GM12878 (cell line): ENCODE measurements around the gene SOWAHD. TPM values are rescaled to one million over a fixed set of nuclear protein-coding genes. Genes with fewer than 3 reads are reported as not detected.

Source experiments
- ATAC-seq: fragments of 200-7000 bp; cut with Tn5 transposase; 3 replicates; pipeline ENCODE4 v1.9.1; 2020; ENCODE audit warnings: mild to moderate bottlenecking, moderate library complexity
- BruUV-seq: library from RNA; stranded (reverse); fragments of 400-500 nt; replicated peaks from 2 replicates; lab custom pipeline; 2021; lab: Mats Ljungman, UMichigan
- CTCF ChIA-PET: fragments of 300-600 bp; sonication (Branson Sonifier 250); formaldehyde crosslinking; extraction: SDS; loops from one replicate; lab custom pipeline; 2021; ENCODE audit warnings: inconsistent platforms; lab: Yijun Ruan, JAX
- POLR2A ChIA-PET: fragments of 350-600 bp; formaldehyde crosslinking; extraction: SDS; loops from one replicate; lab custom pipeline; 2021; ENCODE audit warnings: inconsistent platforms; lab: Charles Lee
- RAD21 ChIA-PET: fragments of 300-600 bp; sonication (Branson Sonifier 250); formaldehyde crosslinking; loops from one replicate; lab custom pipeline; 2023; ENCODE audit warnings: antibody characterized with exemption; ENCODE audit not compliant: unreplicated experiment; lab: Charles Lee
- SMC1A ChIA-PET: fragments of 300-600 bp; sonication (Branson Sonifier 250); formaldehyde crosslinking; loops from one replicate; lab custom pipeline; 2023; ENCODE audit not compliant: unreplicated experiment, uncharacterized antibody; lab: Charles Lee
- DNase-seq: peaks from one replicate; pipeline ENCODE4 v3.0.0-alpha.2; 2011; ENCODE audit warnings: low read depth, low spot score
- FAIRE-seq: peaks from 3 replicates; lab custom pipeline; 2011; peaks lifted over from hg19 to GRCh38; lab: Jason Lieb, UNC
- H2AFZ ChIP-seq: 2 replicates; pipeline ENCODE4 v1.6.0; 2011; ENCODE audit warnings: low read depth, low read length, control low read depth; ENCODE audit not compliant: control insufficient read depth
- H3K27ac ChIP-seq: 2 replicates; pipeline ENCODE4 v1.5.1; 2011; ENCODE audit warnings: control low read depth; ENCODE audit not compliant: control insufficient read depth, insufficient read depth
- H3K27me3 ChIP-seq, 2 experiments: replicated peaks in 1 of 2; 2 replicates each; pipeline versions ENCODE4 v1.6.0 to v1.6.1; 2011; ENCODE audit warnings: low read length in 1 of 2; ENCODE audit not compliant: control insufficient read depth in 2 of 2, insufficient read depth in 2 of 2
- H3K36me3 ChIP-seq, 2 experiments: 2 replicates each; pipeline ENCODE4 v1.5.1; 2011; ENCODE audit warnings: low read length in 1 of 2; ENCODE audit not compliant: control insufficient read depth in 2 of 2, insufficient read depth in 2 of 2
- H3K4me1 ChIP-seq: 2 replicates; pipeline ENCODE4 v1.6.1; 2011; ENCODE audit warnings: mild to moderate bottlenecking, low read length, moderate library complexity, mixed read lengths; ENCODE audit not compliant: control insufficient read depth, insufficient read depth
- H3K4me2 ChIP-seq: 2 replicates; pipeline ENCODE4 v1.6.0; 2011; ENCODE audit warnings: control low read depth; ENCODE audit not compliant: control insufficient read depth, insufficient read depth
- H3K4me3 ChIP-seq: fragments of 200-600 bp; sonication (generic); 2 replicates; pipeline ENCODE4 v1.5.1; 2016
- H3K79me2 ChIP-seq: 2 replicates; pipeline ENCODE4 v1.6.0; 2011; ENCODE audit warnings: low read length; ENCODE audit not compliant: control insufficient read depth, insufficient read depth
- H3K9ac ChIP-seq: 2 replicates; pipeline ENCODE4 v1.8.0; 2011; ENCODE audit warnings: low read length, control low read depth, mixed read lengths; ENCODE audit not compliant: control insufficient read depth, insufficient read depth
- H3K9me3 ChIP-seq: replicated peaks from 3 replicates; pipeline ENCODE4 v1.5.1; 2011; ENCODE audit warnings: mild to moderate bottlenecking, low read length; ENCODE audit not compliant: control insufficient read depth, insufficient read depth
- H4K20me1 ChIP-seq: 2 replicates; pipeline ENCODE4 v1.6.0; 2011; ENCODE audit not compliant: control insufficient read depth, insufficient read depth
- BRCA1 ChIP-seq: IDR thresholded peaks from 2 replicates; pipeline ENCODE4 v1.6.1; 2011; ENCODE audit warnings: low read depth, low read length, improper control_type of control experiment
- CHD2 ChIP-seq: IDR thresholded peaks from 2 replicates; pipeline ENCODE4 v1.6.1; 2011; ENCODE audit warnings: low read depth, low read length, improper control_type of control experiment, borderline replicate concordance
- CREB1 ChIP-seq: IDR thresholded peaks from 2 replicates; pipeline ENCODE4 v1.6.1; 2012; ENCODE audit warnings: low read depth, mild to moderate bottlenecking, inconsistent platforms
- CREM ChIP-seq: IDR thresholded peaks from 2 replicates; pipeline ENCODE4 v1.6.1; 2014; ENCODE audit warnings: antibody characterized with exemption, low read depth
- GATAD2B ChIP-seq: fragments of 450-650 bp; conservative IDR thresholded peaks from 2 replicates; pipeline ENCODE4 v1.6.1; 2017; ENCODE audit warnings: low read depth, mild to moderate bottlenecking, moderate library complexity
- HCFC1 ChIP-seq: fragments of 150-350 bp; IDR thresholded peaks from 2 replicates; pipeline ENCODE4 v1.6.1; 2014; ENCODE audit warnings: low read length
- JUNB ChIP-seq: IDR thresholded peaks from 2 replicates; pipeline ENCODE4 v1.6.1; 2016; ENCODE audit warnings: antibody characterized with exemption, mild to moderate bottlenecking
- KAT2A ChIP-seq: conservative IDR thresholded peaks from 2 replicates; pipeline ENCODE4 v1.6.1; 2011; ENCODE audit warnings: low read depth, low read length; ENCODE audit not compliant: control insufficient read depth
- MXI1 ChIP-seq: fragments of 150-350 bp; IDR thresholded peaks from 2 replicates; pipeline ENCODE4 v1.6.1; 2011; ENCODE audit warnings: low read depth, mild to moderate bottlenecking, inconsistent platforms, low read length, improper control_type of control experiment
- POLR2AphosphoS2 ChIP-seq: IDR thresholded peaks from 2 replicates; pipeline ENCODE4 v1.6.1; 2011; ENCODE audit warnings: low read depth, mild to moderate bottlenecking, low read length, improper control_type of control experiment, moderate library complexity
- RBBP5 ChIP-seq: fragments of 200-600 bp; sonication (generic); conservative IDR thresholded peaks from 2 replicates; pipeline ENCODE4 v1.6.1; 2016
- RFX5 ChIP-seq: IDR thresholded peaks from 2 replicates; pipeline ENCODE4 v1.6.1; 2011; ENCODE audit warnings: low read depth, low read length, improper control_type of control experiment
- RUNX3 ChIP-seq: IDR thresholded peaks from 2 replicates; pipeline ENCODE4 v1.6.1; 2012; ENCODE audit warnings: low read length, inconsistent platforms
- SPI1 ChIP-seq: IDR thresholded peaks from 2 replicates; pipeline ENCODE4 v1.6.1; 2011; ENCODE audit warnings: low read depth, mild to moderate bottlenecking, low read length, moderate library complexity, borderline replicate concordance; ENCODE audit not compliant: insufficient read depth
- ZNF274 ChIP-seq: IDR thresholded peaks from one replicate; pipeline ENCODE4 v1.8.0; 2011; ENCODE audit not compliant: insufficient read length, insufficient read depth
- WGBS: methylation state at CpG from one replicate; pipeline ENCODE4 v1.1.6; 2016; ENCODE audit warnings: low lambda C conversion rate; ENCODE audit not compliant: insufficient replicate concordance, insufficient coverage; ENCODE audit errors: missing lambda C conversion rate; 5-methylcytosine and 5-hydroxymethylcytosine counted together
- in situ Hi-C: fragments of 300-500 bp; cut with MboI; formaldehyde crosslinking; loops from 9 replicates; pipeline ENCODE4 v1.14.3; 2018; ENCODE audit warnings: mixed read lengths
- intact Hi-C: fragments of 100-400 bp; cut with micrococcal nuclease; formaldehyde crosslinking; loops from one replicate; pipeline ENCODE4 v1.14.2; 2022; ENCODE audit not compliant: unreplicated experiment
- polyA plus RNA-seq, 11 experiments: library from polyadenylated mRNA; depleted of rRNA in 4 of 11; unstranded in 6 of 11; stranded (reverse) in 5 of 11; fragments of >200 nt; fragmentation: Nextera tagmentation in 4 of 11; fragmentation: Illumina TruSeq in 1 of 11; extraction: Ambion mirVana in 4 of 11; extraction: Trizol in 1 of 11; gene quantifications; 1 replicate in 1 of 11; 2 replicates in 10 of 11; pipeline versions ENCODE4 v1.2.1 to v1.2.3, GENCODE V29; 2011 to 2016; ENCODE audit warnings: inconsistent platforms in 2 of 11, missing spikeins in 2 of 11, low read depth in 1 of 11
- total RNA-seq, 4 experiments: library from RNA; depleted of rRNA in 3 of 4; stranded (reverse); fragments of >200 nt in 3 of 4; fragmentation: Illumina TruSeq in 1 of 4; extraction: Trizol in 1 of 4; gene quantifications; 2 replicates each; pipeline versions ENCODE4 v1.2.1 to v1.2.3, GENCODE V29; 2013 to 2021
- TF ChIP-seq, protein P1 (sequence below): fragments of 450-650 bp; IDR thresholded peaks from 2 replicates; pipeline ENCODE4 v1.6.1; 2018; ENCODE audit warnings: borderline replicate concordance, mild to moderate bottlenecking; ENCODE audit not compliant: partially characterized antibody
- TF ChIP-seq, protein P2 (sequence below): fragments of 450-650 bp; IDR thresholded peaks from 2 replicates; pipeline ENCODE4 v1.6.1; 2017; ENCODE audit warnings: mild to moderate bottlenecking, low read depth, inconsistent platforms; ENCODE audit not compliant: poor library complexity, severe bottlenecking

SOWAHD gene
- total and polyA plus RNA-seq, 10 of the 15 experiments (the other 5 are each of a cell fraction or from before 2014, with no cell fraction given), result 0.27 to 7.4 (median 2.6) TPM

DNA sequence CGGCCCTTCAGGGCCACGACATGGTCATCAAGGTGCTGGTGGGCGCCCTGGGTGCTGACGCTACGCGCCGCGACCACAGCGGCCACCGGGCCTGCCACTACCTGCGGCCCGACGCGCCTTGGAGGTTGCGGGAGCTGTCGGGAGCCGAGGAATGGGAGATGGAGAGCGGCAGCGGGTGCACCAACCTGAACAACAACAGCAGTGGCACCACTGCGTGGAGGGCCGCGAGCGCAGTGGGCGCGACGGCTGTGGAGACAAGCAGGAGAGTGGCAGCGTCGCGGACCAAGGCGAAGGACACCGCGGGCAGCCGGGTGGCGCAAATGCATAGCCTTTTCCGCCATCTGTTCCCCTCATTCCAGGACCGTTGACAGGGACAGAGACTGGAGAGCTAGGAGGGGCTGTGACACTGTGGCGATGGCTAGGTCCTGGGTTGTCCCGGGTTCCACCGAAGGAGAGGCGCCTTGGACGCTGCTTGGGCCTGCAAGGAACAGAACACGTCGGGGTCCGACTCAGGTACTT lies 919 bp downstream of the SOWAHD start (continued):
- no peak for TF ChIP-seq BRCA1

DNA sequence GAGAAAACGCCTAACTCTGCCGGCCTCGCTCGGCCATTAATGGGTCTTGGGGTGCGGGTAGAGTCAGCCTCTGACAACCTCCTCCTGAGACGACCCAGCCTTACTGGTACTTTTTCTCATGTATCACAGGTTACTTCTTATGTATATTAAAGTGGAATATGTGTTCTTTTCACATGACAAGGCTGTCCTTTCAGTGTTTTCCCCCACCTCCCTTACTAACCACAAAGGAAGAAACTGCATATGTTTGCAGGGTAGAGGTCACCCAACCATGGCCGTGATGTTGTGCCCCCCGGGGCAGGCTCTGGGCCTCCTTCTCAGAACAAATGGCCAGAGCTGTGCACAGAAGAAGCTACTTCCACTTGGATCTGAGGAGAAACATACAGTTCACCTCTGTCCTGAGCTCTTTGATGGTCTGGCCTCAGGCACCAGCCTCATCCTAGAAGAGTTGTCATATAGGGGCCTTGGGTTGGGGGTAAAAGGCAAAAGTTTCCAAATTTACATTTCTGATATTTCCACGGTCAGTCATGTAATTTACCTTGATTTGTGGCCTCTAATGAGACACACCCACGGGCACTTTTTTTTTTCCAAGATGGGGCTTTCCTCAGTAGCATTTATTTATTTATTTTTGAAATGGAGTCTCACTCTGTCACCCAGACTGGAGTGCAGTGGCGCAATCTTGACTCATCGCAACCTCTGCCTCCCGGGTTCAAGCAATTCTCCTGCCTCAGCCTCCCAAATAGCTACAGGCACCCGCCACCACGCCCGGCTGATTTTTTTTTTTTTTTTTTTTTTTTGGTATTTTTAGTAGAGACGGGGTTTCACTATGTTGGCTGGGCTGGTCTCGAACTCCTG lies 1.9 kb downstream of the SOWAHD start:
- no TSS peak for BruUV-seq
- Histone ChIP-seq H3K9ac (peak overlapping the region; percentile 37), H3K4me3 (peak overlapping the region; percentile 64; the same call in 1 of the 2 replicates), H3K79me2 (no peaks in the 10 kb centered on the region; the same call in none of the 2 replicates), H3K9me3 (no peaks in the 10 kb centered on the region; the same call in 2 of the 3 replicates), H3K36me3 (no peaks in the 10 kb centered on the region), H3K27me3 (no peaks in the 10 kb centered on the region), H4K20me1 (no peaks in the 10 kb centered on the region), H3K27ac (peak overlapping the region; percentile 46; the same call in 1 of the 2 replicates), H3K4me2 (peak overlapping the region; percentile 88), H2AFZ (peak overlapping the region; percentile 41; the same call in 1 of the 2 replicates), H3K4me1 (peaks cover 34% of the 10 kb centered on the region)
- CTCF ChIA-PET, result interaction anchor here (0.6 to 3.0 kb wide), 13 partner anchors 12 to 244 kb away, joined by 3 to 21 read pairs (median 5); partner anchors contain the start of gene RPL39
- intact Hi-C loops (no loop called here), in situ Hi-C loops (no loop called here)
- DNase-seq, result no peak
- ATAC-seq, result peak; percentile 14
- RAD21 ChIA-PET, result interaction anchor here (0.5 to 12.8 kb wide), 12 partner anchors 15 to 254 kb away, joined by 3 to 128 read pairs (median 6); partner anchors contain the start of gene RPL39
- SMC1A ChIA-PET, result interaction anchor here (0.7 to 4.1 kb wide), 12 partner anchors 15 to 298 kb away, joined by 3 to 35 read pairs (median 3); partner anchors contain the start of gene RPL39
- WGBS, result 11% methylated on average over 13 of the region's 18 CpGs
- POLR2A ChIA-PET, result interaction anchor here (0.7 to 7.7 kb wide), 10 partner anchors 10 to 1009 kb away, joined by 3 to 42 read pairs (median 6); partner anchors contain the start of genes RPL39 and SEPTIN6
- peak; percentile 61 for FAIRE-seq
- TF ChIP-seq CREM (no peak), CREB1 (no peak), CHD2 (no peak), MXI1 (no peak), POLR2AphosphoS2 (no peak), RUNX3 (peak; percentile 90), SPI1 (no peak), ZNF274 (no peak), RFX5 (no peak), HCFC1 (no peak), KAT2A (no peak), RBBP5 (no peak), JUNB (no peak), GATAD2B (no peak)
- TF ChIP-seq, protein P1, sequence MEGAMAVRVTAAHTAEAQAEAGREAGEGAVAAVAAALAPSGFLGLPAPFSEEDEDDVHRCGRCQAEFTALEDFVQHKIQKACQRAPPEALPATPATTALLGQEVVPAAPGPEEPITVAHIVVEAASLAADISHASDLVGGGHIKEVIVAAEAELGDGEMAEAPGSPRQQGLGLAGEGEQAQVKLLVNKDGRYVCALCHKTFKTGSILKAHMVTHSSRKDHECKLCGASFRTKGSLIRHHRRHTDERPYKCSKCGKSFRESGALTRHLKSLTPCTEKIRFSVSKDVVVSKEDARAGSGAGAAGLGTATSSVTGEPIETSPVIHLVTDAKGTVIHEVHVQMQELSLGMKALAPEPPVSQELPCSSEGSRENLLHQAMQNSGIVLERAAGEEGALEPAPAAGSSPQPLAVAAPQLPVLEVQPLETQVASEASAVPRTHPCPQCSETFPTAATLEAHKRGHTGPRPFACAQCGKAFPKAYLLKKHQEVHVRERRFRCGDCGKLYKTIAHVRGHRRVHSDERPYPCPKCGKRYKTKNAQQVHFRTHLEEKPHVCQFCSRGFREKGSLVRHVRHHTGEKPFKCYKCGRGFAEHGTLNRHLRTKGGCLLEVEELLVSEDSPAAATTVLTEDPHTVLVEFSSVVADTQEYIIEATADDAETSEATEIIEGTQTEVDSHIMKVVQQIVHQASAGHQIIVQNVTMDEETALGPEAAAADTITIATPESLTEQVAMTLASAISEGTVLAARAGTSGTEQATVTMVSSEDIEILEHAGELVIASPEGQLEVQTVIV, result no peak
- TF ChIP-seq, protein P2, sequence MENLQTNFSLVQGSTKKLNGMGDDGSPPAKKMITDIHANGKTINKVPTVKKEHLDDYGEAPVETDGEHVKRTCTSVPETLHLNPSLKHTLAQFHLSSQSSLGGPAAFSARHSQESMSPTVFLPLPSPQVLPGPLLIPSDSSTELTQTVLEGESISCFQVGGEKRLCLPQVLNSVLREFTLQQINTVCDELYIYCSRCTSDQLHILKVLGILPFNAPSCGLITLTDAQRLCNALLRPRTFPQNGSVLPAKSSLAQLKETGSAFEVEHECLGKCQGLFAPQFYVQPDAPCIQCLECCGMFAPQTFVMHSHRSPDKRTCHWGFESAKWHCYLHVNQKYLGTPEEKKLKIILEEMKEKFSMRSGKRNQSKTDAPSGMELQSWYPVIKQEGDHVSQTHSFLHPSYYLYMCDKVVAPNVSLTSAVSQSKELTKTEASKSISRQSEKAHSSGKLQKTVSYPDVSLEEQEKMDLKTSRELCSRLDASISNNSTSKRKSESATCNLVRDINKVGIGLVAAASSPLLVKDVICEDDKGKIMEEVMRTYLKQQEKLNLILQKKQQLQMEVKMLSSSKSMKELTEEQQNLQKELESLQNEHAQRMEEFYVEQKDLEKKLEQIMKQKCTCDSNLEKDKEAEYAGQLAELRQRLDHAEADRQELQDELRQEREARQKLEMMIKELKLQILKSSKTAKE, result no peak
